ENCODE data around the gene UPK1A. TPM values are rescaled to one million over a fixed set of nuclear protein-coding genes. Genes with fewer than 3 reads are reported as not detected.

The UPK1A gene
- total RNA-seq, 6 experiments from 2014 or later: 0.27 TPM; not detected in 5

DNA sequence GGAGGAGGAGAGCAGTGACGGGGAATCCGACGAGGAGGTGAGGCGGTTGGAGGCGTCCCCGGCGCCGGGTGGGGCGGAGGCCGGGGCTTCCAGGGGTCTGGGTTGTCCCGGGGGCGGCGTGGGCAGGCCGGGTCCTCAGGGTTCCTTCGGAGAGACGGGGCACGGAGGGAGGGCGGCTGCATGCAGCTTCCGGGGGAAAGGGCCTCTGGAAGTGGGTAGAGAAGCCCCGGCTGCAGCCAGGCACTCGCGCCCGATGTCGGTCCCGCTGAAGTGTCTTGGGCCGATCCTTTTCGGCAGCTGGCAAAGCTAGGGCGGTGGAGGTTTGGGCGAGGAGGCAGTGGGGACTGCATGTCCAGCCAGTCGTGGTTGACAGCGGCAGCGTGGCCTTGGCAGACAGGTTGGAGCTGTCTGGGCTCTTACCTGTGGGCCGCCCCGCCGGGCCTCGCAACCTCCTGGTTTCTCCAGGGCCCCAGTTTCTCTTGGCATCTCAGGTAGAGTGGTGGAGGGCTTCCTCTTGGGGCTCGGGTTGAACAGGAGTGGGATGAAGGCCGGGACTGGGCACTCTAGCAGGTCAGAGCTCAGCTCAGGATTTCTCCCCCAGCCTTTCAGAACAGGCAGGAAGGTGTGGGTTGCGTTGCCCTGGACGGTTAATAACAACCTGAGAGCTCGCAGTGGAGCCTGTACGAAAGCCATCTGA is 52.2 kb downstream of the UPK1A start:
- peaks cover 0 to 22% (median 11%) of the 10 kb centered on the region in 4 donors for H3K36me3 ChIP-seq
- intact Hi-C loops (cut with DNase I): no loop called here
- H3K4me3 ChIP-seq: peak overlapping the region; percentile 66 to 92 (median 79)
- peaks cover 0 to 21% (median 6%) of the 10 kb centered on the region in 4 donors for H3K4me1 ChIP-seq
- H3K9me3 ChIP-seq: no peaks in the 10 kb centered on the region
- WGBS (ENCODE audit: insufficient coverage, low coverage, low lambda C conversion rate, missing lambda C conversion rate): 4% methylated on average over 9 of the region's 42 CpGs
- ATAC-seq (no peak), DNase-seq (peak; percentile 59 to 72 (median 66))
- H3K27ac ChIP-seq: peak overlapping the region; percentile 40 to 91 (median 77)
- H3K27me3 ChIP-seq: no peaks in the 10 kb centered on the region
- no peak for TF ChIP-seq POLR2A (IDR thresholded peaks at IDR 0.05)
- TF ChIP-seq CTCF (IDR thresholded peaks at IDR 0.05): no peak

DNA sequence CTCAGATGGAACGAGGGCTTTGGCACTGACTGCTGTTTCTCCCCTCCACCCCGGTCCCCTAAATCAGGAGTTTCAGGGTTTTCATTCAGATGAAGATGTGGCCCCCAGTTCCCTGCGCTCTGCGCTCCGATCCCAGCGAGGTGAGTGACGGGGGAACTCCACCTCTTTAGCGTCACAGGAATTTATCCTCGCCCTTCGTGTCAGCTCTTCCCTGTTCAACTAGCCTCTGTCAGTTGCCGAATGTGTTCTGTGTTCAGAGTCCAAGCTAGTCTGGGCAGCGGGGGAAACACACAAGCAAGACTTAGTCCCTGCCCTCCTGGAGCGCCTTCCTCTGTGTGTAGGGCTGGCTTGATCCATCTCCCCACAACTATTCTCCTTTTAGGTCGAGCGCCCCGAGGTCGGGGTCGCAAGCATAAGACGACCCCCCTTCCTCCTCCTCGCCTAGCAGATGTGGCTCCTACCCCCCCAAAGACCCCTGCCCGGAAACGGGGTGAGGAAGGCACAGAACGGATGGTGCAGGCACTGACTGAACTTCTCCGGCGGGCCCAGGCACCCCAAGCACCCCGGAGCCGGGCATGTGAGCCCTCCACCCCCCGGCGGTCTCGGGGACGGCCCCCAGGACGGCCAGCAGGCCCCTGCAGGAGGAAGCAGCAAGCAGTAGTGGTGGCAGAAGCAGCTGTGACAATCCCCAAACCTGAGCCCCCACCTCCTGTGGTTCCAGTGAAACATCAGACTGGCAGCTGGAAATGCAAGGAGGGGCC is 53.3 kb downstream of the UPK1A start:
- DNase-seq (peak; percentile 24 to 61 (median 56)), ATAC-seq (no peak)
- intact Hi-C loops (cut with DNase I): no loop called here
- H3K36me3 ChIP-seq: peaks cover 0 to 33% (median 18%) of the 10 kb centered on the region in 4 donors
- H3K4me1 ChIP-seq: peaks cover 0 to 21% (median 6%) of the 10 kb centered on the region in 4 donors
- H3K9me3 ChIP-seq: no peaks in the 10 kb centered on the region
- H3K27me3 ChIP-seq: no peaks in the 10 kb centered on the region
- 58% methylated on average over 13 of the region's 32 CpGs for WGBS (ENCODE audit: insufficient coverage, low coverage, low lambda C conversion rate, missing lambda C conversion rate)
- TF ChIP-seq POLR2A (IDR thresholded peaks at IDR 0.05): peak; percentile 27
- TF ChIP-seq CTCF (IDR thresholded peaks at IDR 0.05): no peak
- peak overlapping the region in 1 of 3 donors; percentile 91 for H3K27ac ChIP-seq
- H3K4me3 ChIP-seq: peak overlapping the region in 2 of 3 donors; percentile 79 to 92

DNA sequence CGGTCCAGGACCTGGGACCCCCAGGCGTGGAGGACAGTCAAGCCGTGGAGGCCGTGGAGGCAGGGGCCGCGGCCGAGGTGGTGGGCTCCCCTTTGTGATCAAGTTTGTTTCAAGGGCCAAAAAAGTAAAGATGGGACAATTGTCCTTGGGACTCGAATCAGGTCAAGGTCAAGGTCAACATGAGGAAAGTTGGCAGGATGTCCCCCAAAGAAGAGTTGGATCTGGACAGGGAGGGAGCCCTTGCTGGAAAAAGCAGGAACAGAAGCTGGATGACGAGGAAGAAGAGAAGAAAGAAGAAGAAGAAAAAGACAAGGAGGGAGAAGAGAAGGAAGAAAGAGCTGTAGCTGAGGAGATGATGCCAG is 53.8 kb downstream of the UPK1A start:
- Histone ChIP-seq H3K9me3 (no peaks in the 10 kb centered on the region), H3K27ac (no peak overlapping the region), H3K4me3 (no peak overlapping the region), H3K4me1 (peaks cover 0 to 21% (median 6%) of the 10 kb centered on the region in 4 donors), H3K36me3 (peaks cover 0 to 38% (median 24%) of the 10 kb centered on the region in 4 donors), H3K27me3 (no peaks in the 10 kb centered on the region)
- intact Hi-C loops (cut with DNase I): no loop called here
- no peak for ATAC-seq
- TF ChIP-seq CTCF (IDR thresholded peaks at IDR 0.05): no peak
- no peak for TF ChIP-seq POLR2A (IDR thresholded peaks at IDR 0.05)
- peak in 1 of 3 donors; percentile 21 for DNase-seq
- 90% methylated on average over 9 of the region's 9 CpGs for whole genome bisulfite sequencing (ENCODE audit: insufficient coverage, low coverage, low lambda C conversion rate, missing lambda C conversion rate)

DNA sequence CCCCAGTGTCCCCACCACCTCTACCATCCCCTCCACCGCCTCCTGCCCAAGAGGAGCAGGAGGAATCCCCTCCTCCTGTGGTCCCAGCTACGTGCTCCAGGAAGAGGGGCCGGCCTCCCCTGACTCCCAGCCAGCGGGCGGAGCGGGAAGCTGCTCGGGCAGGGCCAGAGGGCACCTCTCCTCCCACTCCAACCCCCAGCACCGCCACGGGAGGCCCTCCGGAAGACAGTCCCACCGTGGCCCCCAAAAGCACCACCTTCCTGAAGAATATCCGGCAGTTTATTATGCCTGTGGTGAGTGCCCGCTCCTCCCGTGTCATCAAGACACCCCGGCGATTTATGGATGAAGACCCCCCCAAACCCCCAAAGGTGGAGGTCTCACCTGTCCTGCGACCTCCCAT is 54.3 kb downstream of the UPK1A start:
- peaks cover 0 to 18% (median 6%) of the 10 kb centered on the region in 4 donors for H3K4me1 ChIP-seq
- no peaks in the 10 kb centered on the region for H3K9me3 ChIP-seq
- 94% methylated on average over 11 of the region's 17 CpGs for whole genome bisulfite sequencing (ENCODE audit: insufficient coverage, low coverage, low lambda C conversion rate, missing lambda C conversion rate)
- intact Hi-C loops (cut with DNase I): no loop called here
- no peak overlapping the region for H3K27ac ChIP-seq
- H3K4me3 ChIP-seq: no peak overlapping the region
- TF ChIP-seq CTCF (IDR thresholded peaks at IDR 0.05) (no peak), POLR2A (IDR thresholded peaks at IDR 0.05) (no peak)
- DNase-seq (peak; percentile 17 to 55 (median 50)), ATAC-seq (no peak)
- no peaks in the 10 kb centered on the region for H3K27me3 ChIP-seq
- peaks cover 0 to 43% (median 29%) of the 10 kb centered on the region in 4 donors for H3K36me3 ChIP-seq

Data from right lobe of liver (tissue), 6 donors.